Measurements from ENCODE around the gene MCAT.

The MCAT gene

DNA sequence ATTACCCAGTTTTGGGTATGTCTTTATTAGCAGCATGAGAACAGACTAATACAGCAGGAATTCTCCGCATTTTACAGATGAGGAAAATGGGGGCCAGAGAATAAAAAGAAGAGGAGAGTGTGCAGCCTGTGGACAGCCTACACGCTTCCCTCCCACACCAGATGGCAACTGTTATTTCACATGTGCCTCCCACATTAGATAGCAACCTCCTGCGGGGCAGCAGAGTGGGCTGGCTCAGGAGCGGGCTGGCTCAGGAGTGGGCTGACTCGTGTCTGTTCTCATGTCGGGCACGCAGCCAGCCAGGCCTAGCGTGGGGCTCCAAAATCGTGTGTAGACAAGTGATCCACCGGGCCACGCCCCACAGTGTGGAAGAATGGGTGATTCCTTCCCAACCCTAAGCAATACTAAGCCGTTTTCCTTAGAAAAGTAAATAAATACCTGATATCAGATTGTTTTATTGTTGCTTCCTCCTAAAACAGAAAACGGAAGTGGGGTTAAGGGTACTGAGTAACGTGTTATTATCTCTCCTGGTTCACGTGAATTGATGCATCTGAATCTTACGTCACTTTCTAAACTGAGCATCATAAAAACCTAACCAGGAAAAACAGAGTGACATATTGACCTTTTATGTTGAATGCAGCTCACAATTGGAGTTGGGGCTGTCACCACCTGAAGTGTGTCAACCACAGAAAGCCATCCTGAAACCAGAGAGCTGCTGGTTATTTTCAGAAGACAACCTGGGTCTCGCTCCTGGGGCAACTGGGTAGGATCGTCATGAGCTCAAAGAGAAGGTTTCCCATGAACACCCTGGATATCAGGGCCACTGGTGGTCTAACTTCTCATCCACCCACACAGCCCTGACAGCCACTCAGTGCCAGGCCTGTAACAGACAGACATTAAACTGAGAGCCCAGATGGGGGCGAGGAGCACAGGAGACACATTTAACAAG, 57.3 kb downstream of the MCAT start:
- H3K27me3 Mint-ChIP-seq: no peaks in the 10 kb centered on the region
- H3K9me3 Mint-ChIP-seq: no peaks in the 10 kb centered on the region
- H3K36me3 Mint-ChIP-seq (ENCODE audit: low read depth): no peaks in the 10 kb centered on the region
- H3K4me1 Mint-ChIP-seq (ENCODE audit: low read depth): peaks cover 23% of the 10 kb centered on the region
- no peak overlapping the region for H3K4me3 Mint-ChIP-seq
- H3K27ac Mint-ChIP-seq: no peak overlapping the region
